Measurements from ENCODE around the gene E2F3.

E2F3 gene

DNA sequence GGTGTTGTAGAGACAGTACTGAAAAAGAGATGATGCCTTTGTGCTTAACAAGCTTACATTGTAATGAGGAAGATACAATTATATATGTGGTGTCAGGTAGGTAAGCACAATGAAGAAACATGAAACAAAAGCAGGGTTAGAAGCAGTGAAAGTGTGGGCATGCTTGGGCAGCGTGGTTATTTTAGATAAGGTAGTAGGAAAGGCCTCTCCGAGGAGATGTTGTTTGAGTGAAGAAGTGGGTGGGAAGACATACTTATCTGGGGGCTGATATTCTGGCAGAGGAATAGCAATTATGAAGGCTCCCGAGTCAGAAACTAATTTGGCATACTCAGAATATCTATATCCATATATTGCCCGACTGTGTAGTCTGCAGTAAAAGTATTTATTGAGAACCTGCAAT lies 137.2 kb downstream of the E2F3 start:
- FAIRE-seq (no peak), DNase-seq (ENCODE audit: insufficient read length, low spot score) (no peak)
- TF ChIP-seq, protein P1, sequence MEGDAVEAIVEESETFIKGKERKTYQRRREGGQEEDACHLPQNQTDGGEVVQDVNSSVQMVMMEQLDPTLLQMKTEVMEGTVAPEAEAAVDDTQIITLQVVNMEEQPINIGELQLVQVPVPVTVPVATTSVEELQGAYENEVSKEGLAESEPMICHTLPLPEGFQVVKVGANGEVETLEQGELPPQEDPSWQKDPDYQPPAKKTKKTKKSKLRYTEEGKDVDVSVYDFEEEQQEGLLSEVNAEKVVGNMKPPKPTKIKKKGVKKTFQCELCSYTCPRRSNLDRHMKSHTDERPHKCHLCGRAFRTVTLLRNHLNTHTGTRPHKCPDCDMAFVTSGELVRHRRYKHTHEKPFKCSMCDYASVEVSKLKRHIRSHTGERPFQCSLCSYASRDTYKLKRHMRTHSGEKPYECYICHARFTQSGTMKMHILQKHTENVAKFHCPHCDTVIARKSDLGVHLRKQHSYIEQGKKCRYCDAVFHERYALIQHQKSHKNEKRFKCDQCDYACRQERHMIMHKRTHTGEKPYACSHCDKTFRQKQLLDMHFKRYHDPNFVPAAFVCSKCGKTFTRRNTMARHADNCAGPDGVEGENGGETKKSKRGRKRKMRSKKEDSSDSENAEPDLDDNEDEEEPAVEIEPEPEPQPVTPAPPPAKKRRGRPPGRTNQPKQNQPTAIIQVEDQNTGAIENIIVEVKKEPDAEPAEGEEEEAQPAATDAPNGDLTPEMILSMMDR (IDR thresholded peaks at IDR 0.05; ENCODE audit: insufficient read depth, missing control alignments): no peak

DNA sequence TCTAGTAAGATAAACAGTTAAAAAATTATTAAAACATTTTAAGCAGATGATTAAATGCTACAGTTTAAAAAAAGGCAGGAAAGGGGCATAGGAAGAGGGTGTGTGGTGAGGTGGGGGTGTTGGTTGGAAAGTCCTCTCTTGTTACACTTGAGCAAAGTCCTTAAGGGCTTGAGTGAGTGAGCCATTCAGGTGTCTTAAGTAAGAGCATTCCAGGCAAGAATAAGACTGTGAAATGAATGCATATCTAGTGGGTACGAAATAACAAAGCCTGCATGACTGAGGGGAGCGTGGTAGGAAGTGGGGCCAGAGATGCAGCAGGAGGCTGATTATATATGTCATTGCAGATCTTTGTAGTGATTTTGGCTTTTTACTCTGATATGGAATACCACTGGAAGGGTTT lies 137.7 kb downstream of the E2F3 start:
- no peak for DNase-seq (ENCODE audit: insufficient read length, low spot score)
- TF ChIP-seq, protein P1 (IDR thresholded peaks at IDR 0.05; ENCODE audit: insufficient read depth, missing control alignments): no peak
- FAIRE-seq: no peak

DNA sequence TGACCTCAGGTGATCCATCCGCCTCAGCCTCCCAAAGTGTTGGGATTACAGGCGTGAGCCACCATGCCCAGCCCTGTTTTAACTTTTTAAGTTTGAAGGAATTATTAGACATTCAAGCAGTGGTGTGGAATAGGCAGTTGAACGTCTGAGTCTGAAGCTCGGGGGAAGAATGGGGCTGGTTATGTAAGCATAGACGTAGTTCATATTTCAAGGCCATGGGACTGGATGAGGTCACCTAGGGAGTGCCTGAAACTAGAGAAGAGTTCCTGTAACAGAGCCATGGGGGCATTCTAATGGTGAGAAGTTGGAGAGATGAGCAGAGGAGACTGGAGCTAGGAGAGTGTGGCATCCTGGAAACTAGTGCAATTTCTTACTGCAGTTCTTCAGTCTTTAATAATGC lies 139.0 kb downstream of the E2F3 start:
- TF ChIP-seq, protein P1 (IDR thresholded peaks at IDR 0.05; ENCODE audit: insufficient read depth, missing control alignments): no peak
- no peak for FAIRE-seq
- no peak for DNase-seq (ENCODE audit: insufficient read length, low spot score)

DNA sequence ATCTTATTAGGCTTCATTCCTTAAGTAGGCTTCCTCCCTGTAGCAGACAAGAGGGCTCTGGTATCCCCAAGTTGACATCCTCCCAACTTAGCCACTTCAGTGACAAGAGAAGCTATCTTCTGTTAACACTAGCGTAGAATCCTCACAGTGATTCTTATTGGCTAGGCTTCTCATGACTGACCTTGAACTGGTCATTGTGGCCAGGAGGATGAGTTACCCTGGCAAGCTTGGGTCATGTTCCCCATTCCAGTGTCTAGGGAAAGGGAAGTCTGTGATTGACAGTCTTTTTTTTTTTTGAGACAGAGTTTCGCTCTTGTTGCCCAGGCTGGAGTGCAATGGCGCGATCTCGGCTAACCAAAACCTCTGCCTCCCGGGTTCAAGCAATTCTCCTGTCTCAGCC lies 139.7 kb downstream of the E2F3 start:
- TF ChIP-seq, protein P1 (IDR thresholded peaks at IDR 0.05; ENCODE audit: insufficient read depth, missing control alignments): no peak
- FAIRE-seq (no peak), DNase-seq (ENCODE audit: insufficient read length, low spot score) (no peak)

DNA sequence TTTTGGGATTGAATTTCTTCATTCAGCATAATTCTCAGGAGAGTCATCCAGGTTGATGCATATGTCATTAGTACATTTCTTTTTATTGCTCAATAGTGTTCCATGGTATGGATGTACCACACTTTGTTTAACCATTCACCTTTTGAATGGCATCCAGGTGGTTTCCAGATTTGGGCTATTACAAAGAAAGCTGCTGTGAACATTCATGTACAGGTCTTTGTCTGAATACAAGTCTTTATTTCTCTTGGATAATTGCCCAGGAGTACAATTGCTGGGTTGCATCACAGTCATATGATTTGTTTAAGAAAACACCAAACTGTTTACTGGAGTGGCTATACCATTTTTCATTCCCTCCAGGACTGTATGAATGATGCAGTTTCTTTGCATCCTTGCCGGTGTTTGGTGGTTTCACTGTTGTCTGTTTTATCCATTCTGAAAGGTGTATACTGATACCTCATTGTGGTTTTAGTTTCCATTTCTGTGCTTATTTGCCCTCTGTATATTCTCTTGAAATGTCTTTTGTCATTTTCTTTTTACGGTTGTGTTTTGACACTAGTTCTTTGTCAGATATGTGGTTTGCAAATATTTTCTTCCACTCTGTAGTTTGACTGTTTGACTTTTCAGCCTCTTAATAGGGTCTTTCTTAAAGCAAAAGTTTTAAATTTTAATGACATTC lies 141.4 kb downstream of the E2F3 start:
- TF ChIP-seq, protein P1 (IDR thresholded peaks at IDR 0.05; ENCODE audit: insufficient read depth, missing control alignments): no peak
- FAIRE-seq: no peak
- DNase-seq (ENCODE audit: insufficient read length, low spot score): no peak
